ENCODE measurements around the gene DPP8.

DNA sequence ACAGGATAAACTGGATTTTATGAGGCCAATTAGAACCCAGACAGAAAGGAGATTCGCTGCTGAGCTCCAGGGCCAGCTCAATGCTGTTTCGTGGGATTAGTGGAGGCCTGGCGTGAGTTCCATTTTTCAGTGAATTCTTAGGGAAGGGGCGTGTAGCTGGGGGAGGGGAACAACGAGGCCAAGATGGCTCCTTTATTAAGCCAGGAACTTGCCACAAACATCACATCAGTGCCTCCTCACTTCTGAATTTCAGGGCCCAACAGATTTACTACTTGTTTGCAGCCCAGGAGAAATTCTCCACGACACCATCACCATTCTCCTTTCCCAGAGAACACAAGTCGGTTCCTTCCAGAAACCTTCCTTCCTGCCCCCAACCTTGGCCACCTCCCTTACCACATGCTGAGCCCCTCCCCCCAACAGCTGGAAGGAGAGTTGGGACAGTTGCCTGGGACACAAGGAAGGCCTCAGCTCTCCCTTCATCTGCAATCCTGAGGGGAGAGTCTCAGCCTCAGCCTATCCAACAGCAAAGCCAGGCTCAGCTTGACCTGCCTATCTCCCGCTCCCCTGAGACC, 100.6 kb downstream of the DPP8 start:
- TF ChIP-seq POLR2AphosphoS5 (IDR thresholded peaks at IDR 0.05) (no peak), POLR2A (IDR thresholded peaks at IDR 0.05) (no peak)
- TF ChIP-seq, protein P1, sequence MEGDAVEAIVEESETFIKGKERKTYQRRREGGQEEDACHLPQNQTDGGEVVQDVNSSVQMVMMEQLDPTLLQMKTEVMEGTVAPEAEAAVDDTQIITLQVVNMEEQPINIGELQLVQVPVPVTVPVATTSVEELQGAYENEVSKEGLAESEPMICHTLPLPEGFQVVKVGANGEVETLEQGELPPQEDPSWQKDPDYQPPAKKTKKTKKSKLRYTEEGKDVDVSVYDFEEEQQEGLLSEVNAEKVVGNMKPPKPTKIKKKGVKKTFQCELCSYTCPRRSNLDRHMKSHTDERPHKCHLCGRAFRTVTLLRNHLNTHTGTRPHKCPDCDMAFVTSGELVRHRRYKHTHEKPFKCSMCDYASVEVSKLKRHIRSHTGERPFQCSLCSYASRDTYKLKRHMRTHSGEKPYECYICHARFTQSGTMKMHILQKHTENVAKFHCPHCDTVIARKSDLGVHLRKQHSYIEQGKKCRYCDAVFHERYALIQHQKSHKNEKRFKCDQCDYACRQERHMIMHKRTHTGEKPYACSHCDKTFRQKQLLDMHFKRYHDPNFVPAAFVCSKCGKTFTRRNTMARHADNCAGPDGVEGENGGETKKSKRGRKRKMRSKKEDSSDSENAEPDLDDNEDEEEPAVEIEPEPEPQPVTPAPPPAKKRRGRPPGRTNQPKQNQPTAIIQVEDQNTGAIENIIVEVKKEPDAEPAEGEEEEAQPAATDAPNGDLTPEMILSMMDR (IDR thresholded peaks at IDR 0.05), result no peak

Data from prostate gland (tissue), 2 donors.